C4-2B (cell line): ENCODE measurements around the gene BCHE.

Source experiments
- H3K27ac ChIP-seq: fragments of 450-650 bp; 2 replicates; pipeline ENCODE4 v1.5.1; 2017
- ZFX ChIP-seq: fragments of 450-650 bp; IDR thresholded peaks from 2 replicates; pipeline ENCODE4 v1.6.1; 2017
- TF ChIP-seq, protein P1 (sequence below): fragments of 450-650 bp; conservative IDR thresholded peaks from 2 replicates; pipeline ENCODE4 v1.5.1; 2017; ENCODE audit warnings: mild to moderate bottlenecking

Gene BCHE

DNA sequence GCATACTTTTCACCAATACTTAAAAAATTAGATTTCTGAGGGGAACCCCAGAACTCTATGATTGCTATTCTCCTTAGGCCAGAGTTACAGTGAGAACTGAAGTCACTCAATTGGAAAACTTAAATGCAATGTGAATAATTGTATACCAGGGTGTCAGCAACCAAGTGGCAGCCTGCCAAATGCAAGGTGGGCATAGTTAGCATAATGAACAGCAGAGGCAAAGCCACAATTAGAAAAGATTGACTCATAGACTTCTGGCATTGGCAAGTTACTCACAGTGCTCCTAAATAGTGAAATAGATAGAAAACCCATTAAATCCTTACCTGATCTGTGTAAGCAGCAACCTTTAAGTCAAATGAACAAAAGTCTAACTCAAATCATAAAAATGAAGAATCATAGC, 94.9 kb downstream of the BCHE start:
- no peak overlapping the region for H3K27ac ChIP-seq
- TF ChIP-seq, protein P1, sequence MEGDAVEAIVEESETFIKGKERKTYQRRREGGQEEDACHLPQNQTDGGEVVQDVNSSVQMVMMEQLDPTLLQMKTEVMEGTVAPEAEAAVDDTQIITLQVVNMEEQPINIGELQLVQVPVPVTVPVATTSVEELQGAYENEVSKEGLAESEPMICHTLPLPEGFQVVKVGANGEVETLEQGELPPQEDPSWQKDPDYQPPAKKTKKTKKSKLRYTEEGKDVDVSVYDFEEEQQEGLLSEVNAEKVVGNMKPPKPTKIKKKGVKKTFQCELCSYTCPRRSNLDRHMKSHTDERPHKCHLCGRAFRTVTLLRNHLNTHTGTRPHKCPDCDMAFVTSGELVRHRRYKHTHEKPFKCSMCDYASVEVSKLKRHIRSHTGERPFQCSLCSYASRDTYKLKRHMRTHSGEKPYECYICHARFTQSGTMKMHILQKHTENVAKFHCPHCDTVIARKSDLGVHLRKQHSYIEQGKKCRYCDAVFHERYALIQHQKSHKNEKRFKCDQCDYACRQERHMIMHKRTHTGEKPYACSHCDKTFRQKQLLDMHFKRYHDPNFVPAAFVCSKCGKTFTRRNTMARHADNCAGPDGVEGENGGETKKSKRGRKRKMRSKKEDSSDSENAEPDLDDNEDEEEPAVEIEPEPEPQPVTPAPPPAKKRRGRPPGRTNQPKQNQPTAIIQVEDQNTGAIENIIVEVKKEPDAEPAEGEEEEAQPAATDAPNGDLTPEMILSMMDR, result no peak
- no peak for TF ChIP-seq ZFX

GRCh38 chr3:165729756-165730155, 107.5 kb downstream of the BCHE start:
- no peak overlapping the region for H3K27ac ChIP-seq
- TF ChIP-seq, protein P1, result no peak
- TF ChIP-seq ZFX, result no peak

DNA sequence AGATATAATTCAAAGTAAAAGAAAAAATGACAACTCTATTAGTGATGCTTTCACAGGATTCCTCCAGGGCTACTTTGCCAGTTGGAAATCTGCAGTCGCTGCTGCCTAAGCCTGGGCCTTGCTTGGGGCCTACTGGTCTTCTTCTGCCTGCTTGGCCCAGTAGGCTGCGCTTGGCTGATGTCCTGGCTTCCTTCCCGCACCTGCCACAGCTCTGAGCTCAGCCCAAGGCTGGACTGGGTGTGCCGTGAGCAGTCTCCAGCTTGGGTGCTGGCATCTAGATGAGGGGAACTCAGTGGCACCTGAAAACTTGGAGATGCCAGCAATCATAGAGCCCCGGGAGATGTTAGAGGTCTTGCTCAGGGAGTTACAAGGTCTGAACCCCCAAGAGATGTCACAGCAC, 108.3 kb downstream of the BCHE start:
- no peak for TF ChIP-seq ZFX

DNA sequence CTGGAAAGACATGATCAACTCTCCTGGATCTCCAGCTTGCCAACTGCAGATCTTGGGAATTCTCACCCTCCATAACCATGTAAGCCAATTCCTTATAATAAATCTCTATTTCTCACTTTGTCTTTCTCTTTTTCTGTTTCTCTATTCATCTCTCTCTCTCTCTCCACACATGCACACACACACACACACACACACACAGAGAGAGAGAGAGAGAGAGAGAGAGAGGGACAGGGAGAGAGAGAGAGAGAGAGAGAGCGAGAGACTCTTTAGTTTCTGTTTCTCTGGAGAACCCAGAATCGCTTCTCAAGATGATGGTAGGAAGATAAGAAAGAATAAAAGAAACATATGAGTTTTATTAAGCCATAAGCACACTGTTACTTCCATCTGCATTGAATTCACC, 111.9 kb downstream of the BCHE start:
- TF ChIP-seq, protein P1, result no peak
- TF ChIP-seq ZFX, result no peak
- H3K27ac ChIP-seq, result no peak overlapping the region

More for the DNA sequence above, 108.3 kb downstream of the BCHE start:
- no peak overlapping the region for H3K27ac ChIP-seq
